OCI-LY7 (cell line): ENCODE data around the gene TLL2. TPM values are rescaled to one million over a fixed set of nuclear protein-coding genes. Genes with fewer than 3 reads are reported as not detected.

ENCODE experiments used
- BruUV-seq: library from RNA; stranded (reverse); fragments of 400-500 nt; replicated peaks from 2 replicates; lab custom pipeline; 2021; lab: Mats Ljungman, UMichigan
- CTCF ChIA-PET: fragments of 300-600 bp; sonication (Branson Sonifier 250); formaldehyde crosslinking; loops from one replicate; lab custom pipeline; 2022; ENCODE audit warnings: antibody characterized with exemption; ENCODE audit not compliant: unreplicated experiment; lab: Charles Lee
- POLR2A ChIA-PET: fragments of 300-600 bp; sonication (Branson Sonifier 250); formaldehyde crosslinking; loops from one replicate; lab custom pipeline; 2022; ENCODE audit warnings: antibody characterized with exemption; lab: Charles Lee
- DNase-seq: peaks from one replicate; pipeline ENCODE4 v3.0.0-alpha.2; 2015; ENCODE audit warnings: low spot score
- H2AFZ ChIP-seq: fragments of 200-600 bp; sonication (generic), shearing (Covaris generic); 2 replicates; pipeline ENCODE4 v1.6.1; 2014; ENCODE audit warnings: mild to moderate bottlenecking, antibody characterized with exemption, low read length, moderate library complexity
- H3K27ac ChIP-seq: fragments of 200-600 bp; sonication (generic); 2 replicates; pipeline ENCODE4 v1.5.1; 2014; ENCODE audit warnings: mixed run types, low read depth, mild to moderate bottlenecking, moderate library complexity, low read length, inconsistent platforms; ENCODE audit not compliant: poor library complexity, severe bottlenecking
- H3K36me3 ChIP-seq: fragments of 200-600 bp; sonication (generic); 2 replicates; pipeline ENCODE4 v1.6.1; 2014; ENCODE audit warnings: mild to moderate bottlenecking, antibody characterized with exemption, low read length, moderate library complexity, mixed read lengths; ENCODE audit not compliant: insufficient read depth
- H3K4me1 ChIP-seq: fragments of 200-600 bp; sonication (generic); 2 replicates; pipeline ENCODE4 v1.5.1; 2014; ENCODE audit warnings: mild to moderate bottlenecking, low read length; ENCODE audit not compliant: insufficient read depth, poor library complexity, severe bottlenecking
- H3K4me2 ChIP-seq: fragments of 200-600 bp; sonication (generic); 2 replicates; pipeline ENCODE4 v1.6.1; 2014; ENCODE audit warnings: mild to moderate bottlenecking, low read length
- H3K4me3 ChIP-seq: fragments of 200-600 bp; sonication (generic); 2 replicates; pipeline ENCODE4 v1.5.1; 2014; ENCODE audit warnings: mild to moderate bottlenecking, low read depth, low read length; ENCODE audit not compliant: poor library complexity, severe bottlenecking
- H3K79me2 ChIP-seq: fragments of 200-600 bp; sonication (generic); 2 replicates; pipeline ENCODE4 v1.6.1; 2016; ENCODE audit warnings: low read depth, mild to moderate bottlenecking, low read length, moderate library complexity, mixed read lengths; ENCODE audit not compliant: insufficient read depth
- H3K9me2 ChIP-seq: fragments of 200-600 bp; sonication (generic); 2 replicates; pipeline ENCODE4 v1.6.1; 2016; ENCODE audit warnings: mild to moderate bottlenecking, low read length, mixed read lengths; ENCODE audit not compliant: insufficient read depth
- H3K9me3 ChIP-seq: fragments of 200-600 bp; sonication (generic); 2 replicates; pipeline ENCODE4 v1.6.1; 2014; ENCODE audit warnings: mild to moderate bottlenecking, mixed run types, low read length, mixed read lengths
- H4K20me1 ChIP-seq: fragments of 200-600 bp; sonication (generic); 2 replicates; pipeline ENCODE4 v1.6.1; 2014; ENCODE audit warnings: mild to moderate bottlenecking, antibody characterized with exemption, low read length, moderate library complexity, mixed read lengths; ENCODE audit not compliant: insufficient read depth
- CTCF ChIP-seq: fragments of 200-600 bp; sonication (generic); conservative IDR thresholded peaks from 2 replicates; pipeline ENCODE4 v1.5.1; 2014; ENCODE audit warnings: mild to moderate bottlenecking, antibody characterized with exemption, low read length, moderate library complexity, mixed read lengths
- EZH2phosphoT487 ChIP-seq: fragments of 200-600 bp; sonication (generic); IDR thresholded peaks from 2 replicates; pipeline ENCODE4 v1.6.1; 2018; ENCODE audit warnings: low read depth, borderline replicate concordance, mild to moderate bottlenecking, mixed run types, antibody characterized with exemption, low read length, moderate library complexity, mixed read lengths
- intact Hi-C: fragments of 100-400 bp; cut with micrococcal nuclease; formaldehyde crosslinking; loops from one replicate; pipeline ENCODE4 v1.10.0; 2022; ENCODE audit not compliant: unreplicated experiment
- total RNA-seq, 2 experiments: library from RNA; depleted of rRNA in 1 of 2; stranded (reverse); fragments of >200 nt in 1 of 2; shearing (Covaris generic) in 1 of 2; gene quantifications; 2 replicates each; pipeline ENCODE4 v1.2.3, GENCODE V29; 2014 to 2022

The TLL2 gene
- total RNA-seq, 2 experiments from 2014 or later, result 0.97 to 1.1 TPM

- Histone ChIP-seq H3K27ac (no peak overlapping the region), H3K4me3 (no peak overlapping the region), H3K36me3 (no peaks in the 10 kb centered on the region), H2AFZ (no peak overlapping the region), H3K9me3 (no peaks in the 10 kb centered on the region), H3K4me2 (no peak overlapping the region), H3K4me1 (no peaks in the 10 kb centered on the region), H4K20me1 (no peaks in the 10 kb centered on the region), H3K79me2 (no peaks in the 10 kb centered on the region), H3K9me2 (no peaks in the 10 kb centered on the region)
- CTCF ChIA-PET, result no interaction called here
- POLR2A ChIA-PET, result no interaction called here
- no peak for TF ChIP-seq EZH2phosphoT487
- no peak for TF ChIP-seq CTCF
- DNase-seq, result no peak
- intact Hi-C loops, result no loop called here
- no TSS peak for BruUV-seq
These were observed 63.1 kb downstream of the TLL2 start for GRCh38 chr10:96450529-96451207.

- no peaks in the 10 kb centered on the region for H3K36me3 ChIP-seq
- no peak overlapping the region for H3K27ac ChIP-seq
- no peak for DNase-seq
- no TSS peak for BruUV-seq
- H2AFZ ChIP-seq, result no peak overlapping the region
- H3K4me2 ChIP-seq, result no peak overlapping the region
- H3K4me3 ChIP-seq, result no peak overlapping the region
- no peaks in the 10 kb centered on the region for H3K9me2 ChIP-seq
- TF ChIP-seq CTCF, result no peak
- no peak for TF ChIP-seq EZH2phosphoT487
- H3K9me3 ChIP-seq, result no peaks in the 10 kb centered on the region
- no peaks in the 10 kb centered on the region for H4K20me1 ChIP-seq
- intact Hi-C loops, result no loop called here
- H3K79me2 ChIP-seq, result no peaks in the 10 kb centered on the region
- no peaks in the 10 kb centered on the region for H3K4me1 ChIP-seq
- ChIA-PET CTCF (no interaction called here), POLR2A (no interaction called here)
These were observed 65.2 kb downstream of the TLL2 start for GRCh38 chr10:96448558-96448957.

GRCh38 chr10:96448021-96448457 is 65.7 kb downstream of the TLL2 start:
- intact Hi-C loops, result no loop called here
- POLR2A ChIA-PET, result interaction anchor here (0.6 kb wide), 1 partner anchor 79 kb away, joined by 4 read pairs; no protein-coding TSS in a partner anchor
- Histone ChIP-seq H3K9me3 (no peaks in the 10 kb centered on the region), H3K4me2 (no peak overlapping the region), H3K79me2 (no peaks in the 10 kb centered on the region), H3K4me3 (no peak overlapping the region), H3K9me2 (no peaks in the 10 kb centered on the region), H3K4me1 (no peaks in the 10 kb centered on the region), H2AFZ (no peak overlapping the region), H4K20me1 (no peaks in the 10 kb centered on the region), H3K27ac (no peak overlapping the region), H3K36me3 (no peaks in the 10 kb centered on the region)
- TF ChIP-seq CTCF (no peak), EZH2phosphoT487 (no peak)
- no peak for DNase-seq
- BruUV-seq, result no TSS peak
- CTCF ChIA-PET, result no interaction called here
